Lower leg skin (tissue), 4 donors: ENCODE results near the gene NCAM1. TPM values are rescaled to one million over a fixed set of nuclear protein-coding genes. Genes with fewer than 3 reads are reported as not detected.

Experiments used
- DNase-seq, 2 donors: peaks; one replicate each; pipeline ENCODE4 v3.0.0-alpha.2; 2019; ENCODE audit warnings: low spot score in 2 of 2
- H3K4me3 ChIP-seq: fragments of 200-600 bp; sonication (generic); 2 replicates; pipeline ENCODE4 v1.5.1; 2017; ENCODE audit warnings: mild to moderate bottlenecking, low read depth; ENCODE audit not compliant: poor library complexity, severe bottlenecking
- CTCF ChIP-seq, 3 donors: fragments of 450-650 bp; IDR thresholded peaks; one replicate each; pipeline ENCODE4 v1.5.1; 2016; ENCODE audit warnings: antibody characterized with exemption in 3 of 3, mild to moderate bottlenecking in 3 of 3, moderate library complexity in 2 of 3
- POLR2A ChIP-seq, 2 donors: fragments of 450-650 bp; IDR thresholded peaks; one replicate each; pipeline ENCODE4 v1.6.1; 2016 to 2017; ENCODE audit warnings: antibody characterized with exemption in 2 of 2, mild to moderate bottlenecking in 1 of 2, moderate library complexity in 1 of 2
- WGBS, 2 donors: methylation state at CpG; one replicate each; pipeline ENCODE4 v1.1.5; 2018; 5-methylcytosine and 5-hydroxymethylcytosine counted together
- intact Hi-C: fragments of 100-400 bp; cut with DNase I; formaldehyde crosslinking; loops from one replicate; pipeline ENCODE4 v1.15.0; 2023; ENCODE audit warnings: low total_unique reads
- total RNA-seq, 4 donors: library from RNA; depleted of rRNA; stranded (reverse); fragments of >200 nt; gene quantifications; one replicate each; pipeline ENCODE4 v1.1.0, GENCODE V29; 2016

NCAM1 gene
- total RNA-seq, 4 donors from 2014 or later = 1.7 to 7.1 (median 3.8) TPM

GRCh38 chr11:112931703-112932102, 29.5 kb upstream of the NCAM1 start:
- intact Hi-C loops = no loop called here
- no peak for DNase-seq
- TF ChIP-seq POLR2A (IDR thresholded peaks at IDR 0.05) (no peak), CTCF (IDR thresholded peaks at IDR 0.05) (no peak)
- no peak overlapping the region for H3K4me3 ChIP-seq
- 68 to 77% methylated on average over 4 of the region's 4 CpGs for WGBS, 2 donors

GRCh38 chr11:112932593-112932992, 28.6 kb upstream of the NCAM1 start:
- intact Hi-C loops = no loop called here
- TF ChIP-seq CTCF (IDR thresholded peaks at IDR 0.05) = no peak
- no peak for TF ChIP-seq POLR2A (IDR thresholded peaks at IDR 0.05)
- WGBS, 2 donors = 54 to 60% methylated on average over 4 of the region's 4 CpGs
- H3K4me3 ChIP-seq = no peak overlapping the region
- DNase-seq = no peak

- TF ChIP-seq POLR2A (IDR thresholded peaks at IDR 0.05) (no peak), CTCF (IDR thresholded peaks at IDR 0.05) (no peak)
- intact Hi-C loops = no loop called here
- H3K4me3 ChIP-seq = no peak overlapping the region
- no peak for DNase-seq
- WGBS, 2 donors = 73 to 76% methylated on average over 3 of the region's 3 CpGs
Measured at GRCh38 chr11:112933970-112934369, 27.2 kb upstream of the NCAM1 start.

GRCh38 chr11:112941104-112941503, 20.1 kb upstream of the NCAM1 start:
- intact Hi-C loops = no loop called here
- no peak for DNase-seq
- no peak overlapping the region for H3K4me3 ChIP-seq
- 68 to 70% methylated on average over 2 of the region's 2 CpGs for whole genome bisulfite sequencing, 2 donors
- no peak for TF ChIP-seq CTCF (IDR thresholded peaks at IDR 0.05)
- no peak for TF ChIP-seq POLR2A (IDR thresholded peaks at IDR 0.05)

GRCh38 chr11:112942966-112943643, 18.1 kb upstream of the NCAM1 start:
- TF ChIP-seq POLR2A (IDR thresholded peaks at IDR 0.05) (no peak), CTCF (IDR thresholded peaks at IDR 0.05) (no peak)
- H3K4me3 ChIP-seq = no peak overlapping the region
- intact Hi-C loops = no loop called here
- DNase-seq = no peak
- WGBS, 2 donors = 71 to 81% methylated on average over 7 of the region's 7 CpGs

- intact Hi-C loops = no loop called here
- DNase-seq = no peak
- 71 to 72% methylated on average over 3 of the region's 3 CpGs for WGBS, 2 donors
- TF ChIP-seq POLR2A (IDR thresholded peaks at IDR 0.05) (no peak), CTCF (IDR thresholded peaks at IDR 0.05) (no peak)
- H3K4me3 ChIP-seq = no peak overlapping the region
Measured at GRCh38 chr11:112946866-112947265, 14.4 kb upstream of the NCAM1 start.
